Activated CD4-positive, alpha-beta T cell treated with anti-CD3 and anti-CD28 coated beads, Interleukin-2, amount 50 U/mL, for 48 hours (primary cell): Measurements from ENCODE around the gene PGP.
"Not testable (repeated sequence)": the region's sequence is repeated elsewhere in the genome, so short reads cannot be mapped to it uniquely, and the experiment has no call there.

Experiments
- DNase-seq, 2 experiments: peaks; one replicate each; pipeline ENCODE4 v3.0.0-alpha.2; 2020

Gene PGP

DNA sequence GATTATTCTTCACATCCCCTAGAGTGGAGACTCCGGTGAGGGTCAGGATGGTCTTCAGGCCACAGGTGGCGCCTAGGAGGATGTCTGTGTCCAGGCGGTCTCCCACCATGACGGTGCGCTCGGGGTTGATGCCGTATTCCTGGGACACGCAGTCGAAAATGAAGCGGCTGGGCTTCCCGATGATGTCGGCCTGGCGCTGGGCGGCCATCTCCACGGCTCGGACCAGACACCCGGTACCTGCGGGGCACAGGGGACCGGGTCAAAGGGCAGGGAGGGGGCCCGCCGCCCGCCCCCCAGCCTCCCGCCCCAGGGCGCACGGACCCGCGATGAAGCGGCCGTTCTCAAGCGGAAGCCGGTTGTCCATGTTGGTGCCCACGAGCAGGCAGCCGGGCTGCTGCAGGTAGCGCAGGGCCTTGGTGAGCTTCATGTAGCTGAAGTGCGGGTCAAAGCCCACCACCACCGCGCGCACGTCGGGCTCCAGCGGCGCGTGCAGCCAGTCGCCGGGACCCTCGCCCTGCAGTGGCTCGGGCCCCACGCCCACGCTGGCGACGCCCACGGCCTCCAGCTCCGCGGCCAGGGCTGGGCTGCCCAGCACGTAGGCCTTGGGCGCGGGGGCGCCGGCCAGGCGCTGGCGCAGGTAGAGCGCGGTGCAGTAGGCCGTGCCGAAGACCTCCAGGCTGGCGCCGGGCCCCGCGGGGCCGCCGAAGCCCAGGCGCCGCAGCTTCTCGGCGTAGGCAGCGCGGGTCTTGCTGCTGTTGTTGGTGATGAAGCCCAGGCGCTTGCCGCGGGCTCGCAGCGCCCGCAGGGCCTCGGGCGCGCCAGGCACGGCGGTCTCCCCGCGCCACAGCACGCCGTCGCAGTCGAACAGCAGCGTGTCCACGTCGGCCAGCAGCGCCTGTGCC, 572 bp downstream of the PGP start:
- DNase-seq = no peak

DNA sequence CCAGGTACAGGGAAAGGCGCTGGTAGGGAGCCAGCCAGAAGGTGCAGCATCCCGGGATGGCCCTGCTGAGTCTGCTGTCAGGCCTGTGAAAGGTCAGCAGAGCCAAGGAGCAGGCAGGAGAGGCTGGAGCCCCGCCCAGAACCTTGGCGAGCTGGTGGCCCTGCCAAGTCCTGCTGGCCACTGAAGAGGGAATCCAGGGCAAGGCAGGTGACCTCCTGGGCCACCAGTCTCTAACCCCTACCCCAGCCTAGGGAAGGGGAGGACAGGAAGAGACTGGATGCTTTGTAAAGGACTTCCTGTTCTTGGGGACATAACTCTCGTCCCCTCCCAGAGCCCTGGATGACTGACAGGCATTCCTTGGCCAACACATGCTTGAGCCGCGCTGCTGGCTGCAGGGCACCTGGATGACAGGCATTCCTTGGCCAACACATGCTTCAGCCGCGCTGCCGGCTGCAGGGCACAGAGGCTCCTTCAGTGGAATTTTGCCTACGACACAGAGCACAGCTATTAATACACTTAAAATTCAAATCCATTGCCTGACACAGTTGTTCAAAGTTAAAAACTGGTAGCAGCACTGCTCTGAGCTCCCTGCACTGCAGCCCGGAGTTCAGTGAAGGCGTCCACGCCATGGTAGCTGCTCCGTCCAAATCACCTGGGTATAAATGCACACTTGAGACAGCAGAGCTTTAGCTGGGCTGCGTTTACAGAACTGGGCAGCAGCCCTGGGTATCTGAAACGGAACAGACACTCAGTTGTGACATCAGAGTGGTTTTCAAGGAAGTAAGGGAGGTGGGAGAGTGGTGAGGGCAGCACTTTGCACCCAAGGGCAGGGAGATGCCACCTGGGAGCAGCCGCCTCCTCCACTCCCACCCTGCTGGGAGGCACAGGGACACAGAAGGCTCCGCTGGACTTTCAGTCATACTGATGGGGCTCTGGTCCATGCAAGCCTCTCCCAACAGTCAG, 2.0 kb downstream of the PGP start:
- DNase-seq = no peak

DNA sequence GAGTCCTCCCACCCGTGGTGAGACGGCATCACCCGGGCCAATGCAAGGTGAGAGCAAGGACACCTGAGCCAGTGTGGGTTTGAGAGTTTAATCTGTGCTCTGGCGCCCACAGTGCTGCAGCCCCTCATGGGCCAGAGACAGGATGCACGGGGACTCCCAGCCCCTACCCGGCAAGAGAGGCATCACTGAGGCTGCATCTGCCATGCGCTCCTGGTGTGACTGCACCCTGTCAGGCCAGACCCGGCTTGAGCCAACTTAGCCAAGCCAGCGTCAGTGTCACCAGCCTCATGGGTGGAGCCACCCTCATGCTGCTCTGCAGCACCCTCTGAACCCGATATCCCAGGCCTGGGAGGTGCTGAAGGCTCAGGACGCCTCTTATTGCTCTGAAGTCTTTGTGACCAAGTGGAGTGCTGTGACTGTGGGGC, 2.7 kb downstream of the PGP start:
- DNase-seq = no peak

GRCh38 chr16:2210386-2211365, 4.0 kb downstream of the PGP start, which contains the start of gene BRICD5:
BRICD5 (minus strand) TSS chr16:2210863; CDS start chr16:2210833, 30 bp downstream.
- no peak for DNase-seq

DNA sequence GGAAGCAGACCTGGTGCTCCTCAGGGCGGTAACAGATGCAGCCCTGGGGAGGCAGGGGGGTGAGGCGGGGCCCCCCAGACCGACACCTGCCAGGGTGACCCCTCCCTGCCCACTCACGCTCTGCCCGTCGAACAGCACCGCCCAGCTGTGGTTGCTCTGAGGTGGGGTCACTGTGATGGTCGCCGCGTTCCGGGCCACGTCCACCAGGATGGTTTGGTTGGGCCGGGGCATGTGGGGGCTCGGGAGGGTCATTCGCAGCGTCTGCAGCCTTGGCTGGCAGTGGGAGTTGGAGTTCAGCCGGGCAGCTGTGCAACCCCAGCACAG, 4.7 kb downstream of the PGP start:
- DNase-seq = no peak

DNA sequence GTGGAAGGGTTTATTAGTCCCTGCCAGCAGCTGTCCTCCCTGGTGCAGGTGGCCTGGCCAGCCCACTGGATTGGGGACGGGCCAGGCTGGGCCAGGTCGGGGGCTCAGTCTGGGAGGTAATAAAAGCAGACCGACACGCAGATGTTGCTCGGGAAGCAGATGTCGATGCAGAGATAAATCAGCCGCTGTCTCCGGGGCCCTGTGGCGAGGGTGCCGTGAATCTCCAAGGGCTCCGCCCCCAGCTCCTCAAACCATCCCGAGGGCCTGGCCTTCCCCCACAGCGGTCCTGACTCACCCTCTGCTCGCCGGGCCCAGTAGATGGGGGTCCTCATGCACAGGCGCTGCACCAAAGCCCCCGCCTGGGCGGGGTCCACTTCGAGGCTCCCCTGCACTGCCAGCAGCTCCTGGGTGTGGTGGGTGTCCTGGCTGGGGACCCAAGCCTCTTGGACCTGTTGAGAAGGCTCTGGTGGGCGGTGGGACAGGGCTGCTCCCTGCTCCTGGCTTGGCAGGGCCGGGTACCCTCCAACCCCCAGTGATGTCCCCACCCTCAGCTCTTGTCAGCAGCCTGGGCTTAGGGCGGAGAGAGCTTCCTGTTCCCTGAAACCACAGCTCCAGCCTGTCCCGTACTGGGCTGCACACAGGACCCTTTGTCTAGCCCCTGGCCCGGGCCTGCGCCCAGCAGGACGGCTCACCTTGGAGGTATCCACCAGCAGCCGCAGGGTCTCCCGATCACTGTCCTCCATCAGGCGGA, 5.2 kb downstream of the PGP start:
- no peak for DNase-seq

DNA sequence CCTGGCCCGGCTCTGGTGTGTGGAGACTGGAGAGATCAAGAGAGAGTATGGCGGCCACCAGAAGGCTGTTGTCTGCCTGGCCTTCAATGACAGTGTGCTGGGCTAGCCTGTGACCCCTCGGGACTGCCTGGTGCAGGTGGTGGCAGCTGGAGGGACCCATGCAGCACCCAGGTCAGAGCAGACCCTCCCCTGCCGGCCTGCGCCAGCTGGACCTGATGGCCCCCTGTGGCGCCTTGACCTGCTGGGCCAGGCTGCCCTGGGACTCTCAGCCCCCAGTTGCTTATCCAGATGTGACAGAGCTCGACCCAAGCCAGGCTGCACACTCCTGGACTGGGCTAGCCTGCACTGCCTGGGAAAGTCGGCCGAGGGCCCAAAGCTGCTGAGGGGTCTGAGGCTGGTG, 5.9 kb downstream of the PGP start:
- DNase-seq = no peak

- DNase-seq = no peak
Observed at GRCh38 chr16:2208308-2208707, 6.3 kb downstream of the PGP start.

DNA sequence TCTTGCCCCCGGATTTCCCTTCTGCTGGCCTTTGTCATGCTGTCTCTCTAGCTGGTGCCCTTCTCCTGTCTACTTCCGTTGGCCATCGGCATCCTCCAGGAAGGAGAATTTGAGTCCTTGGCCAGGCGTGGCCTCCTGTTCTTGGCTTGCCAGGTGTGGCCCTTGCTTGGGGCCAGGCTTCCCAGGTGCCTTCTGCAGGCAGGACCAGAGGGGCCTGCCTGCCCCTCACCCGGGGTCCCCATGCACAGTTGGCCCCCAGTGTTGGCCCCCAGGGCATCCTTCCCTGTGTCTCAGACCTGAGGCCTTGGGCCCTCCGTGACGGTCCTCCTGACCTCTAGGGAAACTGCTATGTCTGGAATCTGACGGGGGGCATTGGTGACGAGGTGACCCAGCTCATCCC, 6.8 kb downstream of the PGP start:
- DNase-seq = no peak

GRCh38 chr16:2206780-2207433, 7.7 kb downstream of the PGP start:
- no peak for DNase-seq

- DNase-seq = no peak
Observed at GRCh38 chr16:2206420-2206779, 8.2 kb downstream of the PGP start.

- no peak for DNase-seq
Observed at GRCh38 chr16:2205967-2206313, 8.7 kb downstream of the PGP start.

- peak; percentile 82 to 86 for DNase-seq
Observed at GRCh38 chr16:2205104-2205966, 9.3 kb downstream of the PGP start, which contains the start of gene MLST8. MLST8 (plus strand) TSS chr16:2205454; CDS start chr16:2206086, 632 bp downstream.

DNA sequence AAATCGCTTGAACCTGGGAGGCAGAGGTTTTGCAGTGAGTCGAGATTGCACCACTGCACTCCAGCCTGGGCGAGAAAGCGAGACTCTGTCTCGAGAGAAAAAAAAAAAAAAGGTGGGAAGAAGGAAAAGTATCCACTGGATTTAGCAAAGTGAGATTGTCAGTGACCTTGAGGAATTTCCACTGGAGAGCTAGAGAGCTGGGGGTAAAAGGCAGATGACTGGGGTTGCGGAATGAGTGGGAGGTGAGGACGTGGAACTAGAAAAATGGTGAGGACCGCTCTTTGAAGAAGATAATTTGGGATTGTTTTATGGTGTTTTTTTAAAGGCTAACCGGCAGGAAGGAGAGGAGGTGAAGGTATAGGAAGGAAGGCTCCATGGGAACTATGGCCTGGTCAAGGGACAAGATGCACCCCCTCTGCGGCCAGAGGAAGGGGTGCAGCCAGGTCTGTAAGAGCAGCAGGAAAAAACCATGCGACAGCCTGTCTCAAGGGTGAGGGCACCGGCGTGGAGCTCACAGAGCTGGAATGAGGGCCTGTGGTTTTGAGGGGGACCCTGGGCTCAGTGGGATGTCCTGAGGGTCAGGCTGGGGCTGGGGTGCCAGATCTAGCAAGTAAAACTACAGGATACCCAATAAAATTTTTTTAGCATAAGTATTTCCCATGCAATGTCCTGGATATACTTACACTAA, 10.1 kb downstream of the PGP start:
- DNase-seq = no peak

DNA sequence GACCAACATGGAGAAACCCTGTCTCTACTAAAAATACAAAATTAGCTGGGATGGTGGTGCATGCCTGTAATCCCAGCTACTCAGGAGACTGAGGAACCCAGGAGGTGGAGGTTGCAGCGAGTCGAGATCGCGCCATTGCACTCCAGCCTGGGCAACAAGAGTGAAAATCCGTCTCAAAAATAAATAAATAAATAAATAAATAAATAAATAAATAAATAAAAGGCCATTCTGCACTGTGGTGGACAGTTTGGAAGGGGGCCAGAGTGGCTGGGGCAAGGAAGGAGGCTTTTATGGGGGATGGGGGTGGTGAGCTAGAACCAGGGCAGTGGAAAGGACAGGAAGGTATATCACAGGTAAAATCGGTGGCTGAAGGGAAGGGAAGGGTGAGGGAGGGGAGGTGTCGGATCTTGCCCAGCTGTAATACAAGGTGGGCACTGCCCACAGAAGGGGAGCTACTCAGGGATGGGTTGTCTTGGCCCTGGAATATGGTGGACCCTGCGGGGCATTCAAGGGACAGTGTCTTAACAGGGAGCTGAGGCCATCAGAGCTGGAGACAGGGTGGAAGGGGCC, 11.4 kb downstream of the PGP start:
- not testable (repeated sequence) for DNase-seq

DNA sequence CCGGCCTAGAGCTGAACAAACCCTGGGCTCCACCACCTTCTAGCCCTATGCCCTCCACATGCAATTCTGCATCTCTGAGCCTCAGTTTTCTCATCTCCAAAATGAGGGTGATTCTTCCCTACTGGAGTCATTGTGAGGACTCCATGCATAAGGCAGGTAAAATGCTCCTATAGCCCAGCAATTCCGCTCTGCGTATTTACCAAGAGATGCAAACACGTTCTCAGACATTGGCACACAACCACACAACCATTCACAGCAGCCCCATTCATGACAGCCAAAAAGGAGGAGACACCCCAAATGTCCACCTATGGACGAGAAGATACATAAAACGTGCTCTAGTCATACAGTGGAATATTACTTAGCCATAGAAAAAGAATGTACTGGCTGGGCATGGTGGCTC, 14.3 kb downstream of the PGP start:
- no peak for DNase-seq

- no peak for DNase-seq
Observed at GRCh38 chr16:2199621-2200139, 15.0 kb downstream of the PGP start.

DNA sequence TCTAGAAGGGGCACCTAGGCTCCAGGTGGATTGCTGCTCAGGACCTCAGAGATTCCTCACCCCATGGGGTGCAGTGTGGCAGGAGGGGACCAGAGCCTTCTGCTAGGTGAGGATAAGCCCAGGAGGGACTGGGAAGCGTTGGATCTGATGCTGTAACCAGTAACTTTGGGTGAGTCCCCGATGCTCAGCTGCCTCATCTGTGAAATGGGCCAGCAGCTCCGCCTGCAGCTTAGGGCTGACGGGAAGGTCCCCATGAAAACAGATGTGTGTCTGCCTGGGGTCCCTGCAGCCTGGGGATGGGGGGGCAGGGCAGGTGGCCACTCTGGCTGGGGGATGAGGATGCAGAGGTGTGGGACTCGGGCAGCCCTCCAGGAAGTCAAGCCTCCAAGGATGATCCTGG, 15.5 kb downstream of the PGP start:
- DNase-seq = no peak

- no peak for DNase-seq
Observed at GRCh38 chr16:2198283-2198682, 16.4 kb downstream of the PGP start.
